Gastrocnemius medialis (tissue), 4 donors: ENCODE results near the gene FAM131C.

Experiments used
- CTCF ChIP-seq, 5 experiments: fragments of 450-650 bp in 3 of 5; fragments of 200-600 bp in 2 of 5; sonication (generic) in 2 of 5; IDR thresholded peaks in 4 of 5; conservative IDR thresholded peaks in 1 of 5; 1 replicate in 4 of 5; 2 replicates in 1 of 5; pipeline ENCODE4 v1.5.1; 2016 to 2019; ENCODE audit warnings: antibody characterized with exemption in 5 of 5, mild to moderate bottlenecking in 3 of 5, moderate library complexity in 3 of 5
- POLR2A ChIP-seq, 2 donors: fragments of 450-650 bp; IDR thresholded peaks; one replicate each; pipeline ENCODE4 v1.6.1; 2017; ENCODE audit warnings: antibody characterized with exemption in 2 of 2, mild to moderate bottlenecking in 2 of 2, moderate library complexity in 2 of 2

GRCh38 chr1:16074217-16074616 lies 766 bp upstream of the FAM131C start:
- TF ChIP-seq CTCF (IDR thresholded peaks at IDR 0.05 in 4 of 5, conservative IDR thresholded peaks at IDR 0.05 in 1 of 5) (no peak), POLR2A (IDR thresholded peaks at IDR 0.05) (no peak)
